Cardiac muscle cell (in vitro differentiated cells and primary cell): ENCODE data around the gene DNAJA1. TPM values are rescaled to one million over a fixed set of nuclear protein-coding genes. Genes with fewer than 3 reads are reported as not detected.

Experiments used
- DNase-seq, 2 donors: peaks; one replicate each; pipeline versions ENCODE4 v3.0.0 to v3.0.0-alpha.2; 2010 to 2017; ENCODE audit warnings: low read depth in 1 of 2, low spot score in 1 of 2
- H3K27ac ChIP-seq: fragments of 200-600 bp; sonication (generic); 2 replicates; pipeline ENCODE4 v1.5.1; 2016
- H3K27me3 ChIP-seq: fragments of 200-600 bp; sonication (generic); 2 replicates; pipeline ENCODE4 v1.6.0; 2016; ENCODE audit warnings: control low read depth
- H3K36me3 ChIP-seq: fragments of 200-600 bp; sonication (generic); 2 replicates; pipeline ENCODE4 v1.5.1; 2016; ENCODE audit warnings: control low read depth
- H3K4me1 ChIP-seq: fragments of 200-600 bp; sonication (generic); 2 replicates; pipeline ENCODE4 v1.8.1; 2017; ENCODE audit warnings: low read depth, mild to moderate bottlenecking, mixed run types
- H3K4me3 ChIP-seq: fragments of 200-600 bp; sonication (generic); 2 replicates; pipeline ENCODE4 v1.5.1; 2016; ENCODE audit warnings: mild to moderate bottlenecking
- H3K9me3 ChIP-seq: fragments of 200-600 bp; sonication (generic); 2 replicates; pipeline ENCODE4 v1.5.1; 2017; ENCODE audit warnings: low read depth, mild to moderate bottlenecking, control low read depth
- CTCF ChIP-seq: IDR thresholded peaks from 2 replicates; pipeline ENCODE4 v1.5.1; 2012; ENCODE audit warnings: low read depth, mild to moderate bottlenecking, low read length
- polyA plus RNA-seq: library from polyadenylated mRNA; unstranded; fragments of >200 nt; fragmentation: Nextera tagmentation; extraction: Ambion mirVana; gene quantifications from 2 replicates; pipeline ENCODE4 v1.2.1, GENCODE V29; 2016
- total RNA-seq: library from RNA; depleted of rRNA; stranded (reverse); fragments of >200 nt; gene quantifications from 2 replicates; pipeline ENCODE4 v1.2.3, GENCODE V29; 2016

DNAJA1 gene
- total and polyA plus RNA-seq, 2 experiments from 2014 or later: 96.1 to 202 TPM

GRCh38 chr9:33030285-33030684 lies 5.2 kb downstream of the DNAJA1 start:
- peaks cover 13% of the 10 kb centered on the region for H3K4me1 ChIP-seq
- TF ChIP-seq CTCF: no peak
- peaks cover 79% of the 10 kb centered on the region for H3K36me3 ChIP-seq
- no peaks in the 10 kb centered on the region for H3K27me3 ChIP-seq
- no peak overlapping the region for H3K27ac ChIP-seq
- no peak for DNase-seq
- no peaks in the 10 kb centered on the region for H3K9me3 ChIP-seq
- no peak overlapping the region for H3K4me3 ChIP-seq

GRCh38 chr9:33032292-33032691 lies 7.2 kb downstream of the DNAJA1 start:
- DNase-seq: no peak
- TF ChIP-seq CTCF: no peak
- Histone ChIP-seq H3K4me3 (no peak overlapping the region), H3K27me3 (no peaks in the 10 kb centered on the region), H3K27ac (no peak overlapping the region), H3K36me3 (peaks cover 92% of the 10 kb centered on the region), H3K4me1 (peaks cover 6% of the 10 kb centered on the region), H3K9me3 (no peaks in the 10 kb centered on the region)

- Histone ChIP-seq H3K9me3 (no peaks in the 10 kb centered on the region), H3K4me1 (peaks cover 6% of the 10 kb centered on the region), H3K27ac (no peak overlapping the region), H3K27me3 (no peaks in the 10 kb centered on the region), H3K4me3 (no peak overlapping the region), H3K36me3 (peaks cover 93% of the 10 kb centered on the region)
- no peak for TF ChIP-seq CTCF
- DNase-seq: no peak
These were observed 7.8 kb downstream of the DNAJA1 start for GRCh38 chr9:33032865-33033264.

GRCh38 chr9:33040792-33041431 lies 15.8 kb downstream of the DNAJA1 start:
- Histone ChIP-seq H3K36me3 (peaks cover 41% of the 10 kb centered on the region), H3K4me1 (no peaks in the 10 kb centered on the region), H3K27me3 (no peaks in the 10 kb centered on the region), H3K4me3 (no peak overlapping the region), H3K27ac (peak overlapping the region; percentile 6), H3K9me3 (no peaks in the 10 kb centered on the region)
- no peak for DNase-seq
- TF ChIP-seq CTCF: no peak

- H3K9me3 ChIP-seq: no peaks in the 10 kb centered on the region
- peak overlapping the region; percentile 6 for H3K27ac ChIP-seq
- no peak for TF ChIP-seq CTCF
These were observed 16.5 kb downstream of the DNAJA1 start for GRCh38 chr9:33041432-33042188.

More at GRCh38 chr9:33041432-33042188, 16.5 kb downstream of the DNAJA1 start:
- Histone ChIP-seq H3K27me3 (no peaks in the 10 kb centered on the region), H3K36me3 (peaks cover 34% of the 10 kb centered on the region), H3K4me1 (no peaks in the 10 kb centered on the region), H3K4me3 (no peak overlapping the region)
- peak in 1 of 2 donors; percentile 28 for DNase-seq
